ENCODE results near the gene MATK. TPM values are rescaled to one million over a fixed set of nuclear protein-coding genes. Genes with fewer than 3 reads are reported as not detected.

Gene MATK
- 0.29 and 0.72 TPM in 2 replicates for total RNA-seq (2022)
- not detected for Bru-seq, nascent RNA
- not detected for BruChase-seq, experiment 1, labeled RNA remaining after a 2-hour chase
- BruChase-seq, experiment 2, labeled RNA remaining after a 6-hour chase, result percentile 7 among the genes with signal in this experiment
- long read RNA-seq, partial matches to known transcripts, result 1 of 3 reads
- long read RNA-seq, other reads (novel, unspliced or antisense), result 0 of 3 reads

GRCh38 chr19:3785938-3786824, at the start of gene MATK:
TSS of gene MATK (minus strand) at chr19:3786381. CDS start at chr19:3785135, 1,246 bp downstream.
- H3K27me3 ChIP-seq (replicated peaks; ENCODE audit: control insufficient read depth, insufficient read depth, low read length), result no peaks in the 10 kb centered on the region
- H3K36me3 Mint-ChIP-seq (ENCODE audit: insufficient read depth, unreplicated experiment), result no peaks in the 10 kb centered on the region
- peaks cover 3% of the 10 kb centered on the region for H3K27me3 Mint-ChIP-seq (ENCODE audit: insufficient read depth, unreplicated experiment)
- ChIA-PET POLR2A (no interaction called here), CTCF (no interaction called here)
- H3K4me3 Mint-ChIP-seq (ENCODE audit: unreplicated experiment), result peak within 1 kb of the TSS; percentile 22
- BruUV-seq (replicated peaks), result no TSS peak
- no peak within 1 kb of the TSS for H3K27ac Mint-ChIP-seq (ENCODE audit: unreplicated experiment)
- H3K9me3 Mint-ChIP-seq (ENCODE audit: unreplicated experiment), result peaks cover 9% of the 10 kb centered on the region
- H3K4me1 Mint-ChIP-seq (ENCODE audit: low read depth, unreplicated experiment), result no peaks in the 10 kb centered on the region
- peak within 1 kb of the TSS; percentile 34 for H3K4me3 ChIP-seq (ENCODE audit: low read depth, low read length)
- DNase-seq, result no peak
- no peaks in the 10 kb centered on the region for H3K36me3 ChIP-seq (ENCODE audit: control insufficient read depth, insufficient read depth, low read length)
- H3K9me3 ChIP-seq, result peaks cover 15% of the 10 kb centered on the region; the same call in 1 of the 2 replicates
- no peak for TF ChIP-seq CTCF (IDR thresholded peaks at IDR 0.05; ENCODE audit: insufficient read depth in 1 of 2, low read depth in 1 of 2, low read length in 1 of 2, severe bottlenecking in 1 of 2, unreplicated experiment in 1 of 2)
- intact Hi-C loops (cut with micrococcal nuclease; ENCODE audit: unreplicated experiment), result no loop called here
- H3K4me1 ChIP-seq, result no peaks in the 10 kb centered on the region

- ChIA-PET POLR2A (no interaction called here), CTCF (no interaction called here)
- H3K27ac Mint-ChIP-seq (ENCODE audit: unreplicated experiment), result no peak overlapping the region
- Histone ChIP-seq H3K27me3 (replicated peaks; ENCODE audit: control insufficient read depth, insufficient read depth, low read length) (no peaks in the 10 kb centered on the region), H3K36me3 (ENCODE audit: control insufficient read depth, insufficient read depth, low read length) (no peaks in the 10 kb centered on the region), H3K4me3 (ENCODE audit: low read depth, low read length) (no peak overlapping the region), H3K9me3 (no peaks in the 10 kb centered on the region), H3K4me1 (no peaks in the 10 kb centered on the region)
- no peak for TF ChIP-seq CTCF (IDR thresholded peaks at IDR 0.05; ENCODE audit: insufficient read depth in 1 of 2, low read depth in 1 of 2, low read length in 1 of 2, severe bottlenecking in 1 of 2, unreplicated experiment in 1 of 2)
- peaks cover 2% of the 10 kb centered on the region for H3K27me3 Mint-ChIP-seq (ENCODE audit: insufficient read depth, unreplicated experiment)
- H3K36me3 Mint-ChIP-seq (ENCODE audit: insufficient read depth, unreplicated experiment), result peaks cover 6% of the 10 kb centered on the region
- intact Hi-C loops (cut with micrococcal nuclease; ENCODE audit: unreplicated experiment), result no loop called here
- no peak for DNase-seq
- no peak overlapping the region for H3K4me3 Mint-ChIP-seq (ENCODE audit: unreplicated experiment)
- H3K4me1 Mint-ChIP-seq (ENCODE audit: low read depth, unreplicated experiment), result no peaks in the 10 kb centered on the region
- no peaks in the 10 kb centered on the region for H3K9me3 Mint-ChIP-seq (ENCODE audit: unreplicated experiment)
- no TSS peak for BruUV-seq (replicated peaks)
Observed at GRCh38 chr19:3835055-3835435, 48.9 kb upstream of the MATK start.

GRCh38 chr19:3834349-3835054, 48.3 kb upstream of the MATK start:
- no peaks in the 10 kb centered on the region for H3K4me1 Mint-ChIP-seq (ENCODE audit: low read depth, unreplicated experiment)
- POLR2A ChIA-PET, result no interaction called here
- no peaks in the 10 kb centered on the region for H3K27me3 ChIP-seq (replicated peaks; ENCODE audit: control insufficient read depth, insufficient read depth, low read length)

More at GRCh38 chr19:3834349-3835054, 48.3 kb upstream of the MATK start:
- H3K27ac Mint-ChIP-seq (ENCODE audit: unreplicated experiment), result no peak overlapping the region
- intact Hi-C loops (cut with micrococcal nuclease; ENCODE audit: unreplicated experiment), result no loop called here
- no peaks in the 10 kb centered on the region for H3K9me3 Mint-ChIP-seq (ENCODE audit: unreplicated experiment)
- DNase-seq, result no peak
- H3K27me3 Mint-ChIP-seq (ENCODE audit: insufficient read depth, unreplicated experiment), result no peaks in the 10 kb centered on the region
- H3K36me3 ChIP-seq (ENCODE audit: control insufficient read depth, insufficient read depth, low read length), result no peaks in the 10 kb centered on the region
- no peaks in the 10 kb centered on the region for H3K9me3 ChIP-seq
- no peak overlapping the region for H3K4me3 Mint-ChIP-seq (ENCODE audit: unreplicated experiment)
- H3K4me1 ChIP-seq, result no peaks in the 10 kb centered on the region
- H3K36me3 Mint-ChIP-seq (ENCODE audit: insufficient read depth, unreplicated experiment), result peaks cover 6% of the 10 kb centered on the region
- BruUV-seq (replicated peaks), result no TSS peak
- H3K4me3 ChIP-seq (ENCODE audit: low read depth, low read length), result no peak overlapping the region
- TF ChIP-seq CTCF (IDR thresholded peaks at IDR 0.05; ENCODE audit: insufficient read depth in 1 of 2, low read depth in 1 of 2, low read length in 1 of 2, severe bottlenecking in 1 of 2, unreplicated experiment in 1 of 2), result no peak
- CTCF ChIA-PET, result no interaction called here
